KBM-7 (cell line): ENCODE results near the gene SPINDOC.
"Not testable (repeated sequence)": the region's sequence is repeated elsewhere in the genome, so short reads cannot be mapped to it uniquely, and the experiment has no call there.

Experiments
- DNase-seq: peaks from one replicate; pipeline ENCODE4 v3.0.0-alpha.2; 2015
- in situ Hi-C: fragments of 300-500 bp; cut with MboI; formaldehyde crosslinking; loops from 2 replicates; pipeline ENCODE4 v1.14.3; 2020; ENCODE audit warnings: low sequenced_read_pairs, low pct_unique_long_range_greater_than_20kb, mixed read lengths

The SPINDOC gene

DNA sequence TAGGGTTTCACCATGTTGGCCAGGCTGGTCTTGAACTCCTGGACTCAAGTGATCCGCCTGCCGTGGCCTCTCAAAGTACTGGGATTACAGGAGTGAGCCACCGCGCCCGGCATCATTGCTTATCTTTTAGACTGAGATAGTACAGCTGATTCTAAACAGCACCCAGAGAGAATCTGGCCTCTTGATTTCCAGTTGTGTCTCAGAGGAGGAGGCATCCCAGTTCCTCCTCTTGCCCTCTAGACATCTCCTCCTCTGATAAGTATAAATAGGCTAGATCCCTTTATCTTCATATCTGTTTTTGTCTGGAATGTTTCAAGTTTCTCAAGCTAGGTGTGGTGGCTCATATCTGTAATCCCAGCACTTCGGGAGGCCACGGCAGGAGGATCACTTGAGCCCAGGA is 32.7 kb downstream of the SPINDOC start:
- no peak for DNase-seq
- in situ Hi-C loops = loop anchor here (10.0 kb wide), 1 partner anchor 49 kb away; no protein-coding TSS in a partner anchor

DNA sequence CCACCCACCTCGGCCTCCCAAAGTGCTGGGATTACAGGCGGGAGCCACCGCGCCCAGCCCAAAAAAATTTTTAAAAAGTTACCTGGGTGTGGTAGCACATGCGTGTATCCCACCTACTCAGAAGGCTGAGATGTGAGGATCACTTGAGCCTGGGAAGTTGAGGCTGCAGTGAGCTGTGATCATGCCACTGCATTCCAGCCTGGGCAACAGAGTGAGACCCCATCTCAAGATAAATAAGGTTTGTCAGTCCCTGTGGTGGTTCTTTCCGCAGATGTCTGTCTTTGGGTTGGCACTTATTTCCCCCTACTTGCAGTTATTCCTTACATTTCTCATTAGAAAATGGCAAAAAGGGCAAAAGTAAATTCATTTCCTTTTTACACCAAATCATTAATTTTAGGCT is 33.6 kb downstream of the SPINDOC start:
- in situ Hi-C loops = loop anchor here (10.0 kb wide), 1 partner anchor 48 kb away; no protein-coding TSS in a partner anchor

DNA sequence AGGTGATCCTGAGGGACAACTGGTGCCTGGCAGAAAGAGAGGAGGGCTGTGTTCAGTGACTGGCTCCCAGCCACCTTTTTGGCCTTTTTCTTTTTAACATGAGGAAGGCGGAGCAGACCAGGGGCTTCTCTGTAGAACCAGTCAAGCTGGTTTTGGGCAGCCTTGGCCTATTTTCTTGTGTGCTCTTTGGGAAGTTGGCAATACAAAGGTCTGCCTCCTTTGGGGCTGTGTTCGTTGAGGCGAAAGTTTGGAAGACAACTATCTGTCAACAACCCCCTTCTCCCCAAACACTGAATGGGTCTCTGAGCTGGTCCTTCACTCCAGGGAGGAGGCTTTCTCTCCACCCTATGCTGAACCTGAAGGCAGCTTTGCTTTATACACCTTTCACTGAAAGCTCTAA is 34.1 kb downstream of the SPINDOC start:
- no peak for DNase-seq
- in situ Hi-C loops = loop anchor here (10.0 kb wide), 1 partner anchor 47 kb away; no protein-coding TSS in a partner anchor

More for the DNA sequence above, 33.6 kb downstream of the SPINDOC start:
- DNase-seq = no peak

DNA sequence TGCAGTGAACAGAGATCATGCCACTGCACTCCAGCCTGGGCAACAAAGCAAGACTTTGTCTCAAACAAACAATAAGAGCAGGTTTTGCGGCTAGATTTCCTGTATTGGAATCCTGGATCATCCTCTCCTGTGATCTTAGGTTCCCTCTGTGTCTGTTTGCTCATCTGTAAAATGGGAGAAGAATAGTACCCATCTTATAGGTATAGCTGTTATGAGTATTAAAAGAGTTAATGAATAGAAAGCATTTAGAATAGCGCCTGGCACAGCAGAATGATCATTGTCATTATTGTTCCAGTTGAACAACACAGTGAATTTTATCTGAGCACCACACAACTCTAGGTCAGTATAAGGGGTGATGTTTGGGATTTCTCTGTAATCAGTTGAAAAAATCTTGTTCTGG is 36.4 kb downstream of the SPINDOC start:
- in situ Hi-C loops = loop anchor here (10.0 kb wide), 1 partner anchor 45 kb away; no protein-coding TSS in a partner anchor
- DNase-seq = no peak

DNA sequence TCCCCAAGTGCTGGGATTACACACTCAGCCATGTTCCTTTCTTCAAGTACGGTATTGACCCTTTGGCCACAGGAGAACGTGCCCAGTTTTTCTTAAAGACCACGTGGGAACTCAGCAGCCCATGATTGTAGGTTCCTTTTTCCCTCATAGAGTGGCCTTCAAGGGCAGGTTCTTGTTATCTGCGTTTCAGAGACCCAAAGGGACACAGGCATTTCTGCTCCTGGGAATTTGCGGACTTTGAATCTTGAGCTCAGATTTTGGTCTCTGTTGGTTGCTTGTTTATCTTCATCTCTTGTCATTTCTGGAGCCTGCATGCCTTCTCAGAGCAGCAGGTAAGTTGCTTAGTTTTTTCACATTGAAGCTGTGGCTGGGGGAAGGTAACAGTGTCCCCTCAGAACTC is 37.7 kb downstream of the SPINDOC start:
- in situ Hi-C loops = no loop called here
- DNase-seq = no peak

DNA sequence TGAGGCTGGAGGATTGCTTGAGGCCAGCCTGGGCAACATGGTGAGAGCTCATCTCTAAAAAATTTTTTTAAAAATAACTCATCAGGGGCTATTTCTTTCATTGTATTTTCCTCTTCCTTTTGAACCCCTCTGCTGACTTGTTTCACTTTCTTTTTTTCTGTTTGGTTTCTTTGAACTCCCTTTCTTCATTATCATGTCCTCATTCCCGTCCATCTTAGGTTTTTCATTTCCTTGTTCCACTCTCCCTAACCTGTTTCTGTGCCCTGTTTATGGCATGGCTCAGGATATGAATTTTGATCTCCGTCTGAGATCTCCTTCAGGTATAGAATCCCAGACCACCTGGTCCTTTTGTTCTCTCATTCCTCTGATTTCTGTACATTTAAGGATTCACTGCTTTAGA is 38.1 kb downstream of the SPINDOC start:
- no peak for DNase-seq
- in situ Hi-C loops = no loop called here

DNA sequence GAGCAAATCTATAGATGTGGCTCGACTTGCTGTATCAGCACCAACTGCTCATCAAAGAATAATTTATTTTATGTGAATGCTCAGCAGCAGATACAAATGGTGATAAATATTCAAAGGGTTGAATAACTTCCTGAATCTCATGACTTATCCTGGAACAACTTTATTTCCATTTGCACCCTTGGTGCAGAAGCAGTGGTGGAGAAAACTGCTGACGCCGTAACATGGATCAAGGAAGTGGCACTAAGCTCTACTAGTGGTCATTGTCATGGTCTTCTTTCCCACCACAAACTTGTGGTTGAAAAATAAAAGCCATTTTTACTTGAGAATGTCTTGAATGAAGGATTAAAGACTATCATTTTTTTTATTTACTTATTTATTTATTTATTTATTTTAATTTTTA is 40.2 kb downstream of the SPINDOC start:
- DNase-seq = no peak
- in situ Hi-C loops = no loop called here

DNA sequence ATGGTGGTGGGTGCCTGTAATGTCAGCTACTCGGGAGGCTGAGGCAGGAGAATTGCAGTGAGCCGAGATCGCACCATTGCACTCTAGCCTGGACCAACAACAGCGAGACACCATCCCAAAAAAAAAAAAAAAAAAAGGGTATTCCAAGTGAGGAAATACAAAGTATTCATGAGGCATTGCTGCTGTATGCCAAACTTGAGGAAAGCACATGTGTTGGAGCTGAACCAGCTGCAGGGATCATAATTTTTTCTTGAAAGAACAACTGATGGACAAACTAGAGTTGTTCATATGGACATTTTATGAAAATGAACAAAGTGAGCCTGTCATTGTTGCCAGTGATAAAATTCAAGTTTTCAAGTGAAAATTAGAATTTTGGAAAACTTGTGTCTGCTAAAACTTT is 41.4 kb downstream of the SPINDOC start:
- in situ Hi-C loops = no loop called here
- no peak for DNase-seq

DNA sequence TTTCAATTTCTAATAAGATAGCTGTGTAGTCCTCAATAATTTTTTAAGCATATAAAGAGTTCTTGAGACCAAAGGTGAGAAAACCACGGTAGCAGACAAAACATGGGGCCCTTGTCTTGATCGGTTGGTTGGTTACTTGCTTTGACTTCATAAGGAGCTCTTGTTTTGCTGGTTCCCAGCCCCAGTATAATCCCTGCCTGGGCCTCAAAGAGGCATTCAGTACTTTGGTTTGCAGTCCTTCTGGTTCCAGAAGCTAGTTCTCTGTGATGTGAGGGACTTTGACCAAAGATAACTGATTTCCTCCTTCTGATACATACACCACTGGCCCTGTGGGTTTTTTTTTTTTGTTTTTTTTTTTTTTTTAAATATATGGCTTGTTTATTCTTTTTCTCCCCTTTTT is 42.7 kb downstream of the SPINDOC start:
- in situ Hi-C loops = no loop called here
- no peak for DNase-seq

DNA sequence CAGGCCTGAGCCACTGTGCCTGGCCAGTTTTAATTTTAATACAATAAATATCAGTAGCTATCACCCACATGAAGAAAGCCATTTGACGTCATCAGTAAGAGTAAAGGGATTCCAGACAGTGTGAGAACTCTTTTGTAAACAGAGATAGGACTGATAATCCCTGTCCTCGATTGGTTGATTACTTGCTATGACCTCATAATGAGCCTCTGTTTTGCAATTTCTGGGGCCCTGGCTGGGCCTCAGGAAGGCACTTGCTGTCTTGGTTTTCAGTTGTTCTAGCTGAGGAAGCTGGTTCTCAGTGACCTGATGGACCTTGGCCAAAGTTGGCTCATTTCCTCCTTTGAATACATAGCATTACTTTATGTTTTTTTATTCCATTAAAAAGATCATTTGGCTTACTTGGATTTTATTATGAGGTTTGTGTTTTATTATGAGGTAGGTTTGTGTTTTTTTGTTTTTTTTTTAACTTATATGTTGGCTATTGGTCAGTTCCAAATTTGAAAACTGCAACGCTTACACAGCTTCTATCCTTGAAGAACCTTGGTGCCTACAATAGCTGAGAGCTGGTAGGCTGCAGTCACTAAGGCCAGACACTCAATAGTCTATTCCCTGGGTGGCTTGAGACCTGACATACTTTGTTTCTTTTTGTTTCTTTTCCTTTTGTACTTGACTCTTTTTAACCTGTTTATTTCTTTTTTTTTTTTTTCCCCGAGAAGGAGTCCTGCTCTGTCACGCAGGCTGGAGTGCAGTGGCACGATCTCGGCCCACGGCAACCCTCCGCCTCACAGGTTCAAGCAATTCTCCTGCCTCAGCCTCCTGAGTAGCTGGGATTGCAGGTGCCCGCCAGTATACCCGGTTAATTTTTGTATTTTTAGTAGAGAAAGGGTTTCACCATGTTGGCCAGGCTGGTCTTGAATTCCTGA is 45.6 kb downstream of the SPINDOC start:
- in situ Hi-C loops = no loop called here
- peak; percentile 31 for DNase-seq

DNA sequence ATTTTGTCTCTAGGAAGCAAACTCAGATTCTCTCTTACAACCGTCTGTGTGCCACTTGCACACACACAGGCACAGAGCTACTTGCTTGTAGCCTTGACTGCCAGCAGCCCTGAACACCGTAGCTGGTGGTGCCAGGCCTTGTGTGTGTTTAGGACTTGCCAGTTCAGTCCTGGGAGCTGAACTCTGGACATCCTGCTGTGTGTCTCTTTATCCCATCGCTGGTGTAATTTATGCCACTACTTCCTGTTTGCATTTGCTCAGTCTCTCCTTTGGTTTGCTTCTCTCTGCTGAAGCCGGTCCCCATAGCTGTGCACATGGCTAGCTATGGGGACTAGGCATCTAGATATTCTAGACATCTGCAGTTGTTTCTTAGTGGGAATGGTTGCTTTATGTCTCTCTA is 49.7 kb downstream of the SPINDOC start:
- in situ Hi-C loops = no loop called here
- DNase-seq = peak; percentile 49

DNA sequence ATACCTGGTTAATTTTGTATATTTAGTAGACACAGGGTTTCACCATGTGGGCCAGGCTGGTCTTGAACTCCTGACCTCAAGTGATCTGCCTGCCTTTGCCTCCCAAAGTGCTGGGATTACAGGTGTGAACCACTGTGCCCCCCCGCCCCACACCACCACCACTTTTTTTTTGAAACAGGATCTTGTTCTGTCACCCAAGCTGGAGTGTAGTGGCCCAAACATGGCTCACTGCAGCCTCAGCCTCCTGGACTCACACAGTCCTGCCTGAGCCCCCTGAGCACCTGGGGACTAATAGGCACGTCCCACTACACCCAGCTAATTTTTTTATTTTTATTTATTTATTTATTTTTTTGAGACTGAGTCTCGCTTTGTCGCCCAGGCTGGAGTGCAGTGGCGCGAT is 50.4 kb downstream of the SPINDOC start:
- in situ Hi-C loops = not testable (repeated sequence)

DNA sequence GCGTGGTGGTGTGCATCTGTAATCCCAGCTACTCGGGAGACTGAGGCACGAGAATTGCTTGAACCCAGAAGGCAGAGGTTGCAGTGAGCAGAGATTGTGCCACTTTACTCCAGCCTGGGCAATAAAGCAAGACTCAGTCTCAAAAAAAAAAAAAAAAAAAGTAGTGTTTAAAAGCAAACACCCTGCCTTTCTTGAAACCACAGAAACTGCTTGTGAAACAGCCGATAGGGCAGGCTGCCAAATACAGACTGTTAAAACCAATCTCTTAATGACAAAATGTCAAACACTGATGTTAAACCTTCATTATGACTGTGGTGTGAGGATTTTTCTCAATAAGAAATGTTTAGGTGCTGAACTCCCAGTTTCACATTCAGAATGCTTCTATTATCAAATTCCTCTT is 53.0 kb downstream of the SPINDOC start:
- DNase-seq = peak; percentile 57
- in situ Hi-C loops = no loop called here

More for the DNA sequence above, 50.4 kb downstream of the SPINDOC start:
- not testable (repeated sequence) for DNase-seq

DNA sequence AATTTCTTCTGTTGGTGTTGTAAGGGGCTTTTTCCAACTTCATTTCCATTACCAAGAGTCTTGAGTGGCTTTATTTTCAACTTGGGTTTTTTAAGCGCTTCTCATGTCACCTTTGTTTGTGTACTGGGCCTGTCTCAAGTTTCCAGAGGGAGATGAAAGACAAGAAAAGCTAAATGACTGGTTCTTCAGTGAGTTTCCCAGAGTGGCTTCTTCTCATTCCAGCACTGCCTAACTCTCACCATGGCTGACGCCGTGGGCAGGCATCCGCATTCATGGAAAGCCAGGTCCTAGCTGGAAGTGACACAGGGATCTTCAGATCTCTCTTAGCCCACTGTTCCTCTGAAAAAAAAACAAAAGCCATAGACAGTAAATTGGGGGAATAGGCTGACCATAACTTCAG is 54.3 kb downstream of the SPINDOC start:
- no peak for DNase-seq
- in situ Hi-C loops = no loop called here

DNA sequence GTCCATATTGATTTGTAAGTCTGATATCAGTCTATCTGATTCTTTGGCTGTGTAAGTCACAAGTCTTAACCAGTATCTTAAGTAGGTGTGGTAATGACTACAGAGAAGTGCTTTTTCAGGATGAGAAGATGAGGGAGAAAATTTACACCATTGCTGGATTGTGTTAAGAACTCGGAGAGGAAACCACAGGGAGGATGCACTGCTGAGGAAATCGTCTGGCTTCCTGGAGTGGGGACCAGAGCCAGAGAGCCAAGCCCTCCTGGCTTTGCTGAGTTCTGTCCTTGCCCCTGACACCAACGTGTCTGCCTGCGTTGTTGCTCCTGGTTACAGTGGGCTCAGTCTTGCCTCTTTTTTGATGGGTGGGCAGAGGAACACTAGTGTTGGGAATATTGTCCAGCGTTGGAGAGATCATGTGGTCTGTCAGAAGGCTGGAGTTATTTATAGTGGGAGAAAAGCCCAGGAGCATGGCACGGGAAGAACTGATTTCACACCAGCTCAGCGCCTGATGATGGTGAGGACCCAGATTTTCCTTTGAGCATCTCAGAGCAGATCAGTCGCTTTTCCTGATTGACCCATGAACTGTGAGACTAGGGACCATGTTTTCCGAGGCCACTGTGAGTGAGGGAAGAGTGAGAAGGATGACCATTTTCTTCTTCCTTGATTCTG is 55.3 kb downstream of the SPINDOC start:
- peak; percentile 42 for DNase-seq
- in situ Hi-C loops = no loop called here

DNA sequence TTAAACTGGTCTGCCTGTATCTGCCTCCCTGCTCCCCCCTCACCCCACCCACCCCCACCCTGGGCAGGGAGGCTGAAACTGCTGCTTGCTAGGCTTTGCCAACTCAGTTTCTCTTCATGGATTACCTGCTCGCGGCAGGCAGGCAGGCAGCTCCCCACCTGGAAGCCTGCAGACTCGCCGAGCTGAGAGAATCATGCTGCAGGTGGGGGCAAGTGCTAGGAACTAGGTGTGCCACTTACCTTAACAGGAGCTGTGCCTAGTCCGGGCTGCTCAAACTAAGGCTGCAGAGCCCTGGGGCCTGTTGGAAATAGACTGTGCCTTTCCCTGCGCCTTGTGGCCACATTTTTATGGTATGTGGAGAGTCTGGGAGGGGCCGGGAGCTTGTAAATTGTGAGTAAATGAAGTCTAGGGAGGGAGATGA is 55.9 kb downstream of the SPINDOC start:
- in situ Hi-C loops = no loop called here

DNA sequence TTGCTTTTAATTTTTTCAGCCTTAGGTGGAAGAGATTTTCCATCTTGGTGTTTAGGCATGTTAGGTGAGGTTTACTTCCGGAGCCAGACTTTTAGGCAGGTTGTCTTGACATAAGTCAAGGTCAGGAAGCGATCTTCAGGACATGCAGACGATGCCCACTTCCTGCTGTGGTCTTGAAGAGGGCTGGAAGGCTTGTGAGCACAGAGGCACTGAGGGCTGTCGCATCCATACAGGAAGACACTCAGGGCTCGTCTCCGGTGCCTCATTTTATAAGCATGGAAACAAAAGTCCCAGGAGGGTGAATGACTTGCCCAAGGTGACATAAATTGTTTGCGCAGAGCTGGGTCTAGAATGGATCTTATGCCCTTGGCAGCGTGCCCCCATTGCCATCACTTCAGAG is 56.4 kb downstream of the SPINDOC start:
- in situ Hi-C loops = no loop called here
- DNase-seq = peak; percentile 64

More for the DNA sequence above, 55.9 kb downstream of the SPINDOC start:
- no peak for DNase-seq

DNA sequence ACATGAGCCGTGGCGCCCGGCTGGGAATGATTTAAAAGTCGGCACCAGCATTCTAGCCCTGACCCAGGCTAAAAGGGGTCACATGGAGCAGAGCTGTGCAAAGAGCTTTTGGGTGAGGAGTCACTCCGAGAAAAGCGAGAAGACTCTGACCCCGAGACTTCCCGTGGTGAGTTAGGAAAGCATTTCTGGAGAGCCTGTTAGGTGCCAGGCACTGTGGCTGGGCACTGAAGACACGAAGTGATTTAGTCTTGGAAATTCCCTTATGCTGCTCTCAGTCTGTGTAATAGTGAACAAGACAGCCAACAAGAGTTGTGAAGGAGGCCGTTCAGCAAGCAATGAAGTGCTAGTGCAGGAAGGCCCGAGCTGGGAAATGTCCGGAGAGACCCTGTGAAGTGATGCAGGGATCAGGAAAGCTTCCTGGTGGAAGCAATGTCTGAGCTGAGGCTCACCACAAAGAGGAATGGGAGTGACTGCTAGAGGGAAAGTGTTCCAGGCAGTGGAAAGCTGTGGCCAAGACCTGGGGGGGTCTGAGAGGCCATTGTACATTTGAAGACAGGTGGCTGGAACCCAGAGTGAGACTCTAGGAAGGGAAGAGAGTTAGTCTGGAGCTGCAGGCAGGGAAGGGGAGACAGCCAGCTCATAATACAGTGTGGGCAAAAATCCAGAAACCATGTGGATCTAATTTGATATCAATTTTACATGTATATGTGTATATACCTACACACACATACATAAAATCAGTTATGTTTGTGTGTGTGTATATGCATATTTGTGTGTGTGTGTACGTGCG is 57.3 kb downstream of the SPINDOC start:
- in situ Hi-C loops = no loop called here
- no peak for DNase-seq

DNA sequence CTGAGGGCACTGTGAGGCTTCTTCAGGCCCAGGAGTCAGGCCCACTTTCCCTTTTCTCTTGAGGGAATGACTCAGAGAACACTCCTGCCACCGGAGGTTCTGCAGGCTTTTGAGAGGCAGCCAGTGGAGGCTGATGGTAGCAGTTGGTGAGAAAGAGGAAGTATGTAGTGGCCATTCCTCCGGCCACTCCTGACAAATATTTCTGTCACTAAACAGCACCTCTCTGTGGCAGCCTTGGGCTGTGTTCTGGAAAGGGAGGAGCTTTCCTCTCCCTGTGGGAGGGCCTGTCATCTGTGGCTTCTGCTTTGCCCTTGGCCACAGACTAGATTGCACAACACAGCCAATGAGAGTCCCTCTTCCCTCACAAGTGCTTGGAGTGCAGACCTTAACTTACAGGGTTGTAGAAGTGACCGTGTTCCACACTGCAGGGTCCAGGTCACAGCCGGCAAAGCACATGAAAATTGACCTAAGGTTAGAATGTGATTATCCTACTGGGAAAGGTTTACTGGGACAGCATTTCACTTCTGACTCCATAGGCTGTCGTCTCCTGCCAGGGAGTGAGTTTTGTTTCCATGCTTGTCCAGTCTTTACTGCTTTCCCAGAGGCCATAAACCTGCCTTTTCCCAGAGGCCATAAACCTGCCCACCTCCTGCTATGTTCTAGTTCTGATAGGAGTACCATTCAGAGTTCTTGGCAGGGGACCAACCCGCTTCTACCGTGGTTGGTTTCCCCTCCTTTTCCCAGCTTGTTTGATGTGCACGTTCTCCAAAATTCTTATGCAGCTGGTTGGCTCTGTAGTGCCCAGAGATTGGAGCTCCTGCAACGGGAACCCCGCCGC is 58.9 kb downstream of the SPINDOC start:
- DNase-seq = peak; percentile 99

More for the DNA sequence above, 58.9 kb downstream of the SPINDOC start:
- in situ Hi-C loops = no loop called here
